Heart right ventricle (tissue), 16 donors: ENCODE data around the gene DISC1. TPM values are rescaled to one million over a fixed set of nuclear protein-coding genes. Genes with fewer than 3 reads are reported as not detected.
A peak's percentile ranks its signal among the peaks of the same experiment; 100 is the strongest.
"Not testable (repeated sequence)": the region's sequence is repeated elsewhere in the genome, so short reads cannot be mapped to it uniquely, and the experiment has no call there.

Experiments used
- ATAC-seq, 8 donors: fragments of 200-7000 bp; cut with Tn5 transposase; one replicate each; pipeline ENCODE4 v1.9.1; 2020; ENCODE audit warnings: mild to moderate bottlenecking in 8 of 8, moderate library complexity in 8 of 8, moderate number of reproducible peaks in 1 of 8
- DNase-seq, 2 donors: peaks; one replicate each; pipeline ENCODE4 v3.0.0-alpha.2; 2020
- H3K27ac ChIP-seq, 10 donors: fragments of 200-600 bp; sonication (generic) in 2 of 10; one replicate each; pipeline versions ENCODE4 v1.5.0 to v1.8.0; 2020 to 2022; ENCODE audit warnings: mild to moderate bottlenecking in 3 of 10
- H3K27me3 ChIP-seq, 7 donors: fragments of 200-600 bp; one replicate each; pipeline ENCODE4 v1.8.0; 2021 to 2022; ENCODE audit warnings: mild to moderate bottlenecking in 2 of 7
- H3K36me3 ChIP-seq, 9 donors: fragments of 200-600 bp; sonication (generic) in 1 of 9; one replicate each; pipeline versions ENCODE4 v1.5.0 to v1.8.0; 2020 to 2022; ENCODE audit warnings: mild to moderate bottlenecking in 2 of 9
- H3K4me1 ChIP-seq, 9 donors: fragments of 200-600 bp; sonication (generic) in 1 of 9; one replicate each; pipeline versions ENCODE4 v1.5.0 to v1.8.0; 2020 to 2022; ENCODE audit warnings: mild to moderate bottlenecking in 4 of 9
- H3K4me3 ChIP-seq, 10 donors: fragments of 200-600 bp; sonication (generic) in 2 of 10; one replicate each; pipeline versions ENCODE4 v1.5.0 to v1.8.0; 2020 to 2022; ENCODE audit warnings: mild to moderate bottlenecking in 7 of 10, moderate library complexity in 2 of 10
- H3K9me3 ChIP-seq, 11 donors: fragments of 200-600 bp in 10 of 11; sonication (generic) in 2 of 11; one replicate each; pipeline versions ENCODE4 v1.5.0 to v1.8.0; 2013 to 2022; ENCODE audit warnings: mild to moderate bottlenecking in 2 of 11, control low read depth in 1 of 11, moderate library complexity in 1 of 11
- CTCF ChIP-seq, 9 donors: fragments of 200-600 bp; sonication (generic) in 2 of 9; IDR thresholded peaks; one replicate each; pipeline versions ENCODE4 v1.5.0 to v1.8.0; 2021 to 2022; ENCODE audit warnings: antibody characterized with exemption in 9 of 9, mild to moderate bottlenecking in 5 of 9, moderate library complexity in 1 of 9
- WGBS, 2 donors: extraction: QIAGEN DNeasy Blood & Tissue Kit; methylation state at CpG; one replicate each; pipeline ENCODE4 v1.1.7; 2013; ENCODE audit warnings: inconsistent platforms in 1 of 2; 5-methylcytosine and 5-hydroxymethylcytosine counted together
- intact Hi-C, 10 donors: fragments of 100-400 bp; cut with DNase I; formaldehyde crosslinking; loops; one replicate each; pipeline versions ENCODE4 v1.11.1 to v1.14.2; 2022
- polyA plus RNA-seq, 2 donors: library from polyadenylated mRNA; stranded (reverse); fragments of 200-250 nt; gene quantifications; one replicate each; pipeline ENCODE4 v1.2.3, GENCODE V29; 2013
- total RNA-seq, 10 donors: library from RNA; stranded (reverse); fragmentation: NEBNext Ultra II Directional in 3 of 10; extraction: Animal tissue kit (Norgen Biotek cat#: 25700) in 3 of 10; gene quantifications; one replicate each; pipeline versions ENCODE4 v1.2.1 to v1.2.4, GENCODE V29; 2021 to 2023
- donor health status: Arrhythmogenic right ventricular cardiomyopathy.
- donor health status: ischemic (EF 13 %, LVEDD 7.1; RV severe dilation, severe dysfunction).
- donor health status: healthy with polysubstance abuse.
- donor health status: DM: no; HTN: yes; CAD: no.
- donor health status: DM: no; HTN: no; CAD: no.
- donor health status: ischemic (EF 25% LVEDD 6.9; RV normal size, moderate dysfunction).
- donor health status: ischemic (EF 25% LVEDD 5.7; RV mildly dilated, moderate dysfunction).
- donor health status: healthy.
- donor health status: DM: yes; HTN: yes; CAD: no.
- donor health status: Ischemic cardiomyopathy.
- donor health status: ischemic (EF 35%, LVEDD 5.7; RV mildly dilated, moderate dysfunction).
- donor health status: nonischemic (EF 11% LVEDD 7.7; RV severe dilation, severe dysfunction).
- donor health status: DM: yes; HTN: yes; CAD: no.
- donor health status: PGD.
- donor health status: ischemic (EF 29% LVEDD 5.4; RV normal size, mild dysfunction).
- donor health status: nonischemic (EF 23%, LVEDD 6.1; RV moderate dilation, normal function).

DISC1 gene
- total and polyA plus RNA-seq, 12 donors, result 1.4 to 6.4 (median 4.0) TPM

DNA sequence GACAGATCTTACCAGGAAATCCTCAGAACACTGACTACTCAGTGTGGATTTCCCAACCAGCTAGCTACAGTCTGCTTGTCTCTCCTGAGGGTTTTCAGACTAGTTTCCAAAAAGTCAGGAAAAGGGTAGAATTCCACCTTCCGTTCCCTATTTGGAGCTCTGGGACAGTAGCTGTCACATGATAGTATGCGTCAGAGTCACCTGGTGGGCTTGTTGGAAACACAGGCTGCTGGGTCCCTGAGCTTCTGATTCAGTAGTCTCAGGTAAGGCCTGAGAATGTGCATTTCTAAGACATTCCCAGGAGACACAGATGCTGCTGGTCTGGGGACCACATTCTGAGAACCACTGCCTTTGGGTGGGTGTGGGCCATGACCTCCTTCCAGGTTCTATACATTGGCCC lies 272.5 kb downstream of the DISC1 start:
- Histone ChIP-seq H3K4me1 (peaks cover 0 to 6% (median 0%) of the 10 kb centered on the region in 9 donors), H3K4me3 (no peak overlapping the region), H3K36me3 (no peaks in the 10 kb centered on the region), H3K9me3 (peaks cover 0 to 7% (median 0%) of the 10 kb centered on the region in 11 donors), H3K27ac (no peak overlapping the region), H3K27me3 (no peaks in the 10 kb centered on the region)
- WGBS, 2 donors, result 95 to 99% methylated on average over 2 of the region's 2 CpGs
- TF ChIP-seq CTCF (IDR thresholded peaks at IDR 0.05), result no peak
- ATAC-seq (no peak), DNase-seq (no peak)
- intact Hi-C loops, result no loop called here

- H3K27ac ChIP-seq, result no peak overlapping the region
- no peak for ATAC-seq
- 81 to 82% methylated on average over 9 of the region's 9 CpGs for WGBS, 2 donors
- no peak for DNase-seq
- intact Hi-C loops, result no loop called here
- H3K27me3 ChIP-seq, result no peaks in the 10 kb centered on the region
- H3K36me3 ChIP-seq, result no peaks in the 10 kb centered on the region
- H3K9me3 ChIP-seq, result peaks cover 0 to 15% (median 3%) of the 10 kb centered on the region in 11 donors
- no peak for TF ChIP-seq CTCF (IDR thresholded peaks at IDR 0.05)
- no peak overlapping the region for H3K4me3 ChIP-seq
- H3K4me1 ChIP-seq, result peaks cover 0 to 6% (median 0%) of the 10 kb centered on the region in 9 donors
These were observed 273.3 kb downstream of the DISC1 start for GRCh38 chr1:231899713-231900435.

GRCh38 chr1:231903586-231904081 lies 277.0 kb downstream of the DISC1 start:
- Histone ChIP-seq H3K27me3 (no peaks in the 10 kb centered on the region), H3K4me3 (no peak overlapping the region), H3K4me1 (no peaks in the 10 kb centered on the region), H3K27ac (no peak overlapping the region), H3K36me3 (no peaks in the 10 kb centered on the region), H3K9me3 (peaks cover 0 to 21% (median 3%) of the 10 kb centered on the region in 11 donors)
- intact Hi-C loops, result no loop called here
- WGBS, 2 donors, result 95 to 98% methylated on average over 4 of the region's 4 CpGs
- no peak for DNase-seq
- ATAC-seq, result no peak
- TF ChIP-seq CTCF (IDR thresholded peaks at IDR 0.05), result no peak

DNA sequence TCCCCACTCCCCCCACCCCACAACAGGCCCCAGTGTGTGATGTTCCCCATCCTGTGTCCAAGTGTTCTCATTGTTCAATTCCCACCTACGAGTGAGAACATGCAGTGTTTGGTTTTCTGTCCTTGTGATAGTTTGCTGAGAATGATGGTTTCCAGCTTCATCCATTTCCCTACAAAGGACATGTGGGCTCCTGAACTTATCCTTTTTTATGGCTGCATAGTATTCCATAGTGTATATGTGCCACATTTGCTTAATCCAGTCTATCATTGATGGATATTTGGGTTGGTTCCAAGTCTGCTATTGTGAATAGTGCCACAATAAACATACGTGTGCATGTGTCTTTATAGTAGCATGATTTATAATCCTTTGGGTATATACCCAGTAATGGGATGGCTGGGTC lies 280.7 kb downstream of the DISC1 start:
- DNase-seq, H3K4me3 ChIP-seq, H3K36me3 ChIP-seq, intact Hi-C loops, ATAC-seq, H3K27ac ChIP-seq, H3K4me1 ChIP-seq, H3K27me3 ChIP-seq: not testable (repeated sequence)
- peaks cover 0 to 33% (median 3%) of the 10 kb centered on the region in 11 donors for H3K9me3 ChIP-seq
- 91 to 100% methylated on average over 2 of the region's 2 CpGs for WGBS, 2 donors

DNA sequence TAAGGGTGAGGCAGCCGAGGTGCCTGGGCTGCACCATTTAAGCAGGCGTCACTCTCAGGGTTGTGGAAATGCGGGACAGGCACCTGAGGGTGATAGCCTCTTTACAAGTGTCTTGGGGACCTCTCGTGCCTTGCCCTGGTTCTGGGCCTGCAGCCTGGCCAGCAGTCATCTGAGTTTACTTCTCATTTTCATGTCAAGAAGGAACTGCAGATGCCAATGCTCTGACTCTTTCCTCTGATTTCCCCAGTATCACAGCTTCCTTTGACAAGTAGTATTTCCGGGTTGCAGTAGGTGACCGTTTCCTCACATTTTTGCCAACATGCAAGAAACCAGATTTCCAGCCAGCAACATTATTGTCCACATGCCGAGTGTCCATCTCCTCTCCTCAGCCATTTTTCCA lies 286.9 kb downstream of the DISC1 start:
- DNase-seq, result no peak
- 75% methylated on average over 7 of the region's 7 CpGs for WGBS, 2 donors
- TF ChIP-seq CTCF (IDR thresholded peaks at IDR 0.05), result no peak
- Histone ChIP-seq H3K27me3 (no peaks in the 10 kb centered on the region), H3K27ac (no peak overlapping the region), H3K9me3 (peaks cover 0 to 12% (median 0%) of the 10 kb centered on the region in 11 donors), H3K4me3 (no peak overlapping the region), H3K4me1 (peaks cover 0 to 25% (median 6%) of the 10 kb centered on the region in 9 donors), H3K36me3 (no peaks in the 10 kb centered on the region)
- intact Hi-C loops, result no loop called here
- peak in 1 of 8 donors; percentile 35 for ATAC-seq
